Calu3 (cell line): ENCODE measurements around the gene FAM136A. TPM values are rescaled to one million over a fixed set of nuclear protein-coding genes. Genes with fewer than 3 reads are reported as not detected.

Source experiments
- Bru-seq: library from RNA; stranded (reverse); fragments of 400-500 nt; gene quantifications from one replicate; lab custom pipeline; 2021; lab: Mats Ljungman, UMichigan
- BruChase-seq, 2 experiments: library from RNA; stranded (reverse); fragments of 400-500 nt; gene quantifications; one replicate each; lab custom pipeline; 2021; lab: Mats Ljungman, UMichigan
- BruUV-seq: library from RNA; stranded (reverse); fragments of 400-500 nt; replicated peaks from 2 replicates; lab custom pipeline; 2021; lab: Mats Ljungman, UMichigan
- CTCF ChIA-PET: fragments of 300-600 bp; sonication (Branson Sonifier 250); formaldehyde crosslinking; loops from one replicate; lab custom pipeline; 2022; ENCODE audit warnings: antibody characterized with exemption; lab: Charles Lee
- DNase-seq: peaks from one replicate; pipeline ENCODE4 v3.0.0; 2022
- H3K27ac Mint-ChIP-seq: one replicate; pipeline ENCODE4 v1.8.0; 2022; ENCODE audit warnings: mixed read lengths; ENCODE audit not compliant: unreplicated experiment
- H3K27me3 Mint-ChIP-seq: one replicate; pipeline ENCODE4 v1.8.0; 2022; ENCODE audit warnings: mixed read lengths; ENCODE audit not compliant: unreplicated experiment
- H3K36me3 Mint-ChIP-seq: one replicate; pipeline ENCODE4 v1.8.0; 2022; ENCODE audit warnings: mild to moderate bottlenecking, moderate library complexity, mixed read lengths; ENCODE audit not compliant: insufficient read depth, unreplicated experiment
- H3K4me1 Mint-ChIP-seq: one replicate; pipeline ENCODE4 v1.8.0; 2022; ENCODE audit warnings: mild to moderate bottlenecking, low read depth, mixed read lengths; ENCODE audit not compliant: unreplicated experiment
- H3K4me3 Mint-ChIP-seq: one replicate; pipeline ENCODE4 v1.8.0; 2022; ENCODE audit warnings: mild to moderate bottlenecking, low read depth, moderate library complexity, mixed read lengths; ENCODE audit not compliant: unreplicated experiment
- H3K9me3 Mint-ChIP-seq: one replicate; pipeline ENCODE4 v1.8.0; 2022; ENCODE audit warnings: low read depth, mixed read lengths; ENCODE audit not compliant: unreplicated experiment
- intact Hi-C: fragments of 100-400 bp; cut with micrococcal nuclease; formaldehyde crosslinking; loops from one replicate; pipeline ENCODE4 v1.10.0; 2022; ENCODE audit not compliant: unreplicated experiment
- long read RNA-seq: library from polyadenylated mRNA; stranded (forward); transcript quantifications from one replicate; pipeline ENCODE4 v2.0.0, GENCODE V29; 2022
- total RNA-seq: library from RNA; stranded (reverse); gene quantifications from 2 replicates; pipeline ENCODE4 v1.2.3, GENCODE V29; 2022
- TF ChIP-seq, protein P1 (sequence below): fragments of 200-600 bp; IDR thresholded peaks from one replicate; pipeline ENCODE4 v1.8.0; 2022; ENCODE audit warnings: antibody characterized with exemption; ENCODE audit not compliant: unreplicated experiment

FAM136A gene
- total RNA-seq: 53.7 and 60.4 TPM in 2 replicates
- percentile 86 among the genes with signal in this experiment for Bru-seq, nascent RNA
- percentile 95 among the genes with signal in this experiment for BruChase-seq, experiment 1, labeled RNA remaining after a 6-hour chase
- BruChase-seq, experiment 2, labeled RNA remaining after a 2-hour chase: percentile 95 among the genes with signal in this experiment
- long read RNA-seq, transcript FAM136A-205 (3 exons, 2,398 nt): minor isoform, 7 of 185 reads
- long read RNA-seq, transcript FAM136A-201 (3 exons, 1,810 nt): major isoform, 164 of 185 reads
- long read RNA-seq, partial matches to known transcripts: 1 of 185 reads
- long read RNA-seq, other reads (novel, unspliced or antisense): 6 of 185 reads

DNA sequence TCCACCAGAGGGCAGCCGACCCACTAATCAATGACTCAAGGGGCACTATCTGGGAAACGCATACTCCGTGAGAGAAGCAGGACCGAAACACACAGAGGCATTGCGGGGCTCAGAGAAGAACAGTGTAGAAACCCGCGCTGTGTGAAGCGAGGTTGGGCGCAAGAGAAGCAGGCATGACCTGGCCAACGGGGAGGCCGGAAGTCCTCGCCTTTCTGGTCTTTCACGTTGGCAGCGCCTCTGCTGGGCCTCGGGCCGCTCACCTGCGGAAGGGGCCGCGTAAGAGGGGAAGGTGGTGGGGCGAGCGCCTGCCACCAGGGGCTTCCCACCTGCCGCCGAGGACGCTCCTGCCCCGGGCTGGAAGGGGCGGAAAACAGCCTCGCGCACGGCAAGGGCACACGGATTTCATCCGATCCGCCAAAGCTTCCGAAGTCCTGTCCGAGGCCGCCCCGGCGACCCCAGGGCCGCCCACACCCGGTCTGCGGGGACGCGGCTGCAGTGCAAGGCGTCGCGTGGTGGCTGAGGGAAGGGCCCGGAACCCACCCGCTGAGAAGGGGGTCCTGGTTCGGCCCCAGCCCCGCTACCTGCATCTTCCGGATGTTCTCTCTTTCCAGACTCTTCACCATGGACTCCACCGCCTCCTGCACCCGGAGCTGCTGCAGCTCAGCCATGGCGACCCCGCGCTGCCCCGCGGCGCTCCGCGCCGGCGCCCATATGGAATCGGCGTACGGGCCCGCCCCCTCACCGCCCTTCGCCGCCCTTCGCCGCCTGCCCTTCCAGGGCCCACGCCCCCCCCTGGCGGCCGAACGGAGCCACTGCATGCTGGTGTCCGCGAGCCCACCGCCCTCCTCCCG, at the start of gene FAM136A:
FAM136A (minus strand) TSS at position 724 of the 851 bp plus-strand sequence; CDS start at position 668, 56 bp downstream.
- Mint-ChIP-seq H3K27me3 (no peaks in the 10 kb centered on the region), H3K27ac (peak within 1 kb of the TSS; percentile 94), H3K4me1 (peaks cover 10% of the 10 kb centered on the region), H3K36me3 (peaks cover 34% of the 10 kb centered on the region), H3K9me3 (no peaks in the 10 kb centered on the region), H3K4me3 (peak within 1 kb of the TSS; percentile 90)
- intact Hi-C loops: loop anchor here (10.0 kb wide), 2 partner anchors 313 to 483 kb away; no protein-coding TSS in a partner anchor
- CTCF ChIA-PET: interaction anchor here (0.6 to 1.9 kb wide), 5 partner anchors 8 to 388 kb away, joined by 3 to 8 read pairs (median 4); partner anchors contain the start of gene SNRPG
- BruUV-seq: TSS peak; percentile 83
- TF ChIP-seq, protein P1, sequence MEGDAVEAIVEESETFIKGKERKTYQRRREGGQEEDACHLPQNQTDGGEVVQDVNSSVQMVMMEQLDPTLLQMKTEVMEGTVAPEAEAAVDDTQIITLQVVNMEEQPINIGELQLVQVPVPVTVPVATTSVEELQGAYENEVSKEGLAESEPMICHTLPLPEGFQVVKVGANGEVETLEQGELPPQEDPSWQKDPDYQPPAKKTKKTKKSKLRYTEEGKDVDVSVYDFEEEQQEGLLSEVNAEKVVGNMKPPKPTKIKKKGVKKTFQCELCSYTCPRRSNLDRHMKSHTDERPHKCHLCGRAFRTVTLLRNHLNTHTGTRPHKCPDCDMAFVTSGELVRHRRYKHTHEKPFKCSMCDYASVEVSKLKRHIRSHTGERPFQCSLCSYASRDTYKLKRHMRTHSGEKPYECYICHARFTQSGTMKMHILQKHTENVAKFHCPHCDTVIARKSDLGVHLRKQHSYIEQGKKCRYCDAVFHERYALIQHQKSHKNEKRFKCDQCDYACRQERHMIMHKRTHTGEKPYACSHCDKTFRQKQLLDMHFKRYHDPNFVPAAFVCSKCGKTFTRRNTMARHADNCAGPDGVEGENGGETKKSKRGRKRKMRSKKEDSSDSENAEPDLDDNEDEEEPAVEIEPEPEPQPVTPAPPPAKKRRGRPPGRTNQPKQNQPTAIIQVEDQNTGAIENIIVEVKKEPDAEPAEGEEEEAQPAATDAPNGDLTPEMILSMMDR: peak; percentile 76
- peak; percentile 94 for DNase-seq

DNA sequence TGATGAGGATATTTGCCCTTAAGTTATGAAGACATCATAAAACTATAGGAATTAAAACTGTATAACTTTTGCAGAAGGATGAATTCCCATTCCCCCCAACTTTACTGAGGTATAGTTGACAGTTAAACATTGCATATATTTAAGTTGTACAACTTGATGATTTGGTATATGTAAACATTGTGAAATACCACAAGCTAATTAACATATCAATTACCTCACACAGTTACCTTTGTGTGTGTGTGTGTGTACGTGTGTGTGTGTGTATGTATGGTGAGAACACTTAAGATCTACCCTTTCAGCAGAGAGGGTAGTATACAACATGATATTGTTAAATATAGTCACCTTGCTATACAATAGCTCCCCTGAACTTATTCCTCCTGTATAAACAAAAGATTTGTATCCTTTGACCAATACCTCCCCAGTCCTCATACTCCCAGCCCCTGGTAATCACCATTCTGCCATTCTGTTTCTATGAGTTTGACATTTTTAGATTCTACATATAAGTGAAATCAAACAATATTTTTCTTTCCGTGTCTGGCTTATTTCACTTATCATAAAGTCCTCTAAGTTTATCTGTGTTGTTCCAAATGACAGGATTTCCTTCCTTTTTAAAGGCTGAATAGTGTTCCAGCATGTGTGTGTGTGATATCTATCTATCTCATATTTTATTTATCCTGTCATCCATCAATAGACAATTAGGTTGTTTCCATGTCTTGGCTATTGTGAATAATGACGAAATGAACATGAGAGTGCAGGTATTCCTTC, 48.2 kb upstream of the FAM136A start:
- no peak overlapping the region for H3K27ac Mint-ChIP-seq
- CTCF ChIA-PET: interaction anchor here (0.6 kb wide), 1 partner anchor 171 kb away, joined by 4 read pairs; no protein-coding TSS in a partner anchor
- DNase-seq: no peak
- H3K4me3 Mint-ChIP-seq: no peak overlapping the region
- no peaks in the 10 kb centered on the region for H3K9me3 Mint-ChIP-seq
- TF ChIP-seq, protein P1: no peak
- no TSS peak for BruUV-seq
- intact Hi-C loops: loop anchor here (10.0 kb wide), 1 partner anchor 145 kb away; no protein-coding TSS in a partner anchor
- H3K27me3 Mint-ChIP-seq: no peaks in the 10 kb centered on the region
- no peaks in the 10 kb centered on the region for H3K36me3 Mint-ChIP-seq
- peaks cover 12% of the 10 kb centered on the region for H3K4me1 Mint-ChIP-seq

DNA sequence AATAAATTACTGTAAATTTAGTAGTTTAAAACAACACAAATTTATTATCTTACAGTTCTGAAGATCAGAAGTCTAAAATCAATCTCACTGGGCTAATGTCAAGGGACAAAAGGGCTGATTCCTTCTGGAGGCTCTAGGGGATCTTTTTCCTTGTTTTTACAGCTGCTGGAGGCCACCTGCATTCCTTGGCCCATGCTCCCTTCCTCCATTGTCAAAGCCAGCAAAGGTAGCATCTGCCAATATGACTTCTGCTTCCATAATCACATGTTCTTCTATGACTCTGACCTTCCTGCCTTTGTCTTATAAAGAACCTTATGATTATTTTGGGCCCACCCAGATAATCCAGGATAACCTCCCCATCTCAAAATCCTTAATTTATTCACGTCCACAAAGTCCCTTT, 46.0 kb upstream of the FAM136A start:
- TF ChIP-seq, protein P1: no peak
- no TSS peak for BruUV-seq
- intact Hi-C loops: loop anchor here (10.0 kb wide), 1 partner anchor 147 kb away; no protein-coding TSS in a partner anchor
- Mint-ChIP-seq H3K4me1 (no peaks in the 10 kb centered on the region), H3K27ac (no peak overlapping the region), H3K36me3 (no peaks in the 10 kb centered on the region), H3K9me3 (no peaks in the 10 kb centered on the region), H3K4me3 (no peak overlapping the region), H3K27me3 (no peaks in the 10 kb centered on the region)
- CTCF ChIA-PET: interaction anchor here (1.2 kb wide), 1 partner anchor 44 kb away, joined by 3 read pairs; no protein-coding TSS in a partner anchor
- no peak for DNase-seq

DNA sequence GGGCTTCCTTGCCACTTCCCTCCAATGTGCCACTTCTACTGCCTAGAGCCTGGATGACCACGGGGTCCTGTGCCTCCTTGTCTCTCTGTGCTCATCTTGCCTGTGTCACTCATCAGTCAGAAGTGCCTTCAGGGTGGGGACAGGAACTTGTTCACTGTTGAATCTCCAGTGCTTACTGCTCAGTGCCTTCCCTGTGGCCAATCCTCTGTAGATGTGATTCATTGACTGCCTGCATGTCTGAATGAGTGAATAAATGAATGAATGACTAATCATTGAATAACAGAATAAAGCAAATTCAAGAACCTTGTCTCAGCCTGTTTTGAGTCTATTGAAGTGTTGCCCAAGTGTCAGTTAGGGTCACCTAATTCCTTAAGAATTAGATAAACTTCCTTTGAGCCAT, 42.3 kb upstream of the FAM136A start:
- CTCF ChIA-PET: no interaction called here
- Mint-ChIP-seq H3K4me1 (peaks cover 20% of the 10 kb centered on the region), H3K4me3 (no peak overlapping the region), H3K9me3 (no peaks in the 10 kb centered on the region), H3K27ac (no peak overlapping the region), H3K36me3 (no peaks in the 10 kb centered on the region), H3K27me3 (no peaks in the 10 kb centered on the region)
- TF ChIP-seq, protein P1: no peak
- intact Hi-C loops: loop anchor here (5.0 to 10.0 kb wide), 2 partner anchors 151 to 208 kb away; partner anchors contain the start of gene TGFA
- no TSS peak for BruUV-seq
- DNase-seq: no peak
